Measurements from ENCODE around the gene POLR2L. TPM values are rescaled to one million over a fixed set of nuclear protein-coding genes. Genes with fewer than 3 reads are reported as not detected.

Gene POLR2L
- total and polyA plus RNA-seq, 7 donors = 34.9 to 198 (median 75.3) TPM

DNA sequence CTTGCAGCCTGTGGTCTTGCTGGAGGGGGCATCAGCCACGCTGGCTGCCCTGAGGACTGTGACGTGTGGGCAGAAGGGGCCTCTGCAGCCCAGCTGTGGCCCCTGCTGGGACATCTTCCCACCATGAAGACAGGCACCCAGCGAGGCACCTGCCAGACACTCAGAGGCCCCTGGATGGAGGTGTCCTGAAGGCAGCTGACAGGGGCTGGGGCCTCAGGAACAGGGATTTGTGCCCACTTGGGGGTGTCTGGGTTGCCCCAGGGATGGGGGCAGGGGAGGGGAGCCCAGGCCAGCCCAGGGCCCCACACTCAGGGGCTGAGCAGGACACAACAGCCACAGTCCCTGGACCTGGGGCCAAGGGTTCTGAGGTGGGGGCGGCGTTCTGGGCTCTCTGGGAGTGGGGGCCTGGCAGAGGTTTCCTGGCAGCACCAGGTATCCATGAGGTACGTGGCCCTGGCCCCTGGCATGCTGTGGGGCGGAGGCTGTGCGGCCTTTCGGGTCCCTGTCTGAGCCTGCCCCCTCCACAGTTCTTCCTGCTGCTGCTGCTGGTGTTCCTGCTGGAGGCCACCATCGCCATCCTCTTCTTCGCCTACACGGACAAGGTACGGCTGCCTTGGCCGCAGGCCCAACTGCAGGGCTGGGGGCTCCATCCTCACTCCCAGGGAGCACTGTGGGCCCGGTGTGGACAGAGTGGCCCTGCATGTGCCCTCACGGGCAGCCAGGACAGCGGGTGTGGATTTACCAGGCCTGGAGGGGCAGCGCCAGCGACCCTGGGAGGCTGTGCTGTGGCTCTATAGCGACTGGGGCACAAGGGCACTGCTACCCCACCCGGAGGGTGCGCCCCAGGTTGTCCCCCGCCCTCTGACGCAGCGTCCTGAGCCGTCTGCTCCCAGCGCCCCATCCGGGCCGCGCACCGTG lies 21.8 kb upstream of the POLR2L start:
- intact Hi-C loops (cut with DNase I) = no loop called here
- H3K4me1 ChIP-seq = peaks cover 0 to 24% (median 20%) of the 10 kb centered on the region in 4 donors
- H3K27ac ChIP-seq = no peak overlapping the region
- H3K36me3 ChIP-seq = peaks cover 0 to 48% (median 12%) of the 10 kb centered on the region in 4 donors
- 36 to 83% methylated on average over 31 of the region's 31 CpGs for WGBS, 2 donors
- DNase-seq = no peak
- H3K9me3 ChIP-seq = no peaks in the 10 kb centered on the region
- TF ChIP-seq EP300 (IDR thresholded peaks at IDR 0.05) = no peak
- TF ChIP-seq, protein P1, sequence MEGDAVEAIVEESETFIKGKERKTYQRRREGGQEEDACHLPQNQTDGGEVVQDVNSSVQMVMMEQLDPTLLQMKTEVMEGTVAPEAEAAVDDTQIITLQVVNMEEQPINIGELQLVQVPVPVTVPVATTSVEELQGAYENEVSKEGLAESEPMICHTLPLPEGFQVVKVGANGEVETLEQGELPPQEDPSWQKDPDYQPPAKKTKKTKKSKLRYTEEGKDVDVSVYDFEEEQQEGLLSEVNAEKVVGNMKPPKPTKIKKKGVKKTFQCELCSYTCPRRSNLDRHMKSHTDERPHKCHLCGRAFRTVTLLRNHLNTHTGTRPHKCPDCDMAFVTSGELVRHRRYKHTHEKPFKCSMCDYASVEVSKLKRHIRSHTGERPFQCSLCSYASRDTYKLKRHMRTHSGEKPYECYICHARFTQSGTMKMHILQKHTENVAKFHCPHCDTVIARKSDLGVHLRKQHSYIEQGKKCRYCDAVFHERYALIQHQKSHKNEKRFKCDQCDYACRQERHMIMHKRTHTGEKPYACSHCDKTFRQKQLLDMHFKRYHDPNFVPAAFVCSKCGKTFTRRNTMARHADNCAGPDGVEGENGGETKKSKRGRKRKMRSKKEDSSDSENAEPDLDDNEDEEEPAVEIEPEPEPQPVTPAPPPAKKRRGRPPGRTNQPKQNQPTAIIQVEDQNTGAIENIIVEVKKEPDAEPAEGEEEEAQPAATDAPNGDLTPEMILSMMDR (IDR thresholded peaks at IDR 0.05) = no peak
- H3K27me3 ChIP-seq = no peaks in the 10 kb centered on the region
- H3K4me3 ChIP-seq = no peak overlapping the region

DNA sequence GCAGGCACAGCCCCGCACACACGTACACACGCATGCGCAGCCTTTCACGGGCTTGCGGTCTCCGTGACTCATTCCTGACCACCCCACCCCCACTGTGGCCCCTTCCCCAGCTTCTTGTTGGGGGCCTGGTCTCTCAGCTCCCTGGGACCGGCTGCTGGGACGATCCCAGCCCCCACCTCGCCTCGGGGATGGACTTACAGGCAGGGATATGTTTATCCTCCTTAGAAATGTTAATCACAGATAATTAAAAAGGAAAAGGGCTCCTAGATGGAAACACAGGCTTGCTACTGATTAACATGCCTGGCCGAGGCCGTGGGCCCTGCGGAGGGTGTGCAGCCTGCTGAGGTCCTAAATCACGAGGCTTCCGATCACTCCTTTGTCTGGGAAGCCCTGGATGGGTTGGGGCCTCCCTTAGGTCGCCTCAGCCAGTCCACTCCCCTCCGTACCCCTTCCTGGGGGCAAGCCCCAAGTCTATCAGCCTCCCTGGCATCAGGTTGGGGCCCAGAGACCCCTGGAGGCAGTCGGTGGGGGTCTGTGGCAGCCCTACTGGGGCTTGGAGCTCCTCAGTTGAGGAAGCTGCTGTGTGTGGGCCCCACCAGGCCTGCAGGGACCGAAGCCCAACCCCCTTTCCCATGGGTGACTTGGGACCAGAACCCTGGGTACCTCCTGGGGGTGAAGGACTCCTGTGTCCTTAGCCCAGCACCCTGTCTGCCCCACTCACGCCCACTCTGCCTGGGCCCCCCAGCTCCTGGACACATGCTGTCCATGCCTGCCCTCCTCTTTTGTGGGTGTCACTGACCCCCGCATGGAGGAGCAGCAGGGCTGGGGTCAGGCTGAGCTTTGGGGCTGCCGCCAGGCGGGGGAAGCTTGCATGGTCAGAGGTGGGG lies 20.9 kb upstream of the POLR2L start:
- TF ChIP-seq EP300 (IDR thresholded peaks at IDR 0.05) = no peak
- no peak for TF ChIP-seq POLR2AphosphoS5 (IDR thresholded peaks at IDR 0.05)
- no peak for TF ChIP-seq POLR2A (IDR thresholded peaks at IDR 0.05)
- TF ChIP-seq, protein P1 (IDR thresholded peaks at IDR 0.05) = no peak
- Histone ChIP-seq H3K9me3 (no peaks in the 10 kb centered on the region), H3K27me3 (no peaks in the 10 kb centered on the region), H3K36me3 (peaks cover 0 to 43% (median 12%) of the 10 kb centered on the region in 4 donors), H3K4me3 (no peak overlapping the region), H3K27ac (no peak overlapping the region), H3K4me1 (peaks cover 0 to 28% (median 20%) of the 10 kb centered on the region in 4 donors)
- 28 to 68% methylated on average over 24 of the region's 24 CpGs for WGBS, 2 donors
- no peak for DNase-seq
- intact Hi-C loops (cut with DNase I) = no loop called here

DNA sequence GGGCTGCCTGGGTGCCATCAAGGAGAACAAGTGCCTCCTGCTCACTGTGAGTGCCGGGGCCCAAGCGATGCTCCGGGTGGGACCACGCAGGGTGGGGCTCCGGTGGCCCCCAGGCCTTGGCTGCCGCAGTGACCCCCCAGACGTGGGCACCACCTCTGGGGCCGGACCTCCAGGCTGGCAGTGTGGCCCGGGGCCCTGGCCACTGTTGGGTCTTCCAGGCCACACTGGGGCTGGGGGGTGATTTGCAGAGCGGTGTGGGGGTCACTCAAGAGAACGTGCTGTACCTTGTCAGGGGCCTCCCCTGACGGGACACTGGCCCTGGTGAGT lies 20.3 kb upstream of the POLR2L start:
- H3K9me3 ChIP-seq = no peaks in the 10 kb centered on the region
- no peaks in the 10 kb centered on the region for H3K27me3 ChIP-seq
- no peak overlapping the region for H3K4me3 ChIP-seq
- H3K36me3 ChIP-seq = peaks cover 0 to 43% (median 12%) of the 10 kb centered on the region in 4 donors
- intact Hi-C loops (cut with DNase I) = no loop called here
- H3K27ac ChIP-seq = no peak overlapping the region
- peaks cover 0 to 28% (median 20%) of the 10 kb centered on the region in 4 donors for H3K4me1 ChIP-seq
- DNase-seq = no peak
- WGBS, 2 donors = 34 to 74% methylated on average over 12 of the region's 12 CpGs
- TF ChIP-seq POLR2A (IDR thresholded peaks at IDR 0.05) (no peak), EP300 (IDR thresholded peaks at IDR 0.05) (no peak), POLR2AphosphoS5 (IDR thresholded peaks at IDR 0.05) (no peak)
- TF ChIP-seq, protein P1 (IDR thresholded peaks at IDR 0.05) = no peak

DNA sequence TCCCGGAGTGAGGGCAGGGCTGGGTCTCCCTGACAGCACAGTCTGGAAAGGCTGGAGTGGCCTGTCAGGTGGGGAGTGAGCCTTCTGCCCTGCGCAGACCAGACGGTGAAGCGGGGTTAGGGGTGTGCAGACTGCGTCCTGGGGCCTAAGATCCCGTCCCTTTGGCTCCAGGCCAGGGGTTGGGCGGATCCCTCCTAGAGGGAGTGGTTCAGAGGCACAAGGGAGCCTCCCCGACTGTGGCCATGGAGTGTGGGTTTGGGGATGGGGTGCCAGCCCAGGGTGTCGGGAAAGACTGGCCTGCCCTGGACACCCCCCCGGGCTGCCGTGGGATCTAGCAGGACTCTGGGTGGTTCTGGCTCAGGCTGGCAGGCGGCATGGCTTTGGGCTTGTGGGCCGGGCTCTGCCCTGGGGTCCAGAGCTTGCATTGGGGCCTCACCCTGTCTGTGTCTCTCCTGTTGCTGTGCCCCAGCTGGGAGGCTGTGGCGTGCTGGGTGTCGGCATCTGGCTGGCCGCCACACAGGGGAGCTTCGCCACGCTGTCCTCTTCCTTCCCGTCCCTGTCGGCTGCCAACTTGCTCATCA lies 19.8 kb upstream of the POLR2L start:
- H3K36me3 ChIP-seq = peaks cover 0 to 43% (median 12%) of the 10 kb centered on the region in 4 donors
- intact Hi-C loops (cut with DNase I) = no loop called here
- TF ChIP-seq EP300 (IDR thresholded peaks at IDR 0.05) (no peak), POLR2A (IDR thresholded peaks at IDR 0.05) (no peak)
- 19 to 60% methylated on average over 20 of the region's 20 CpGs for WGBS, 2 donors
- H3K4me3 ChIP-seq = no peak overlapping the region
- H3K27ac ChIP-seq = no peak overlapping the region
- no peaks in the 10 kb centered on the region for H3K9me3 ChIP-seq
- peaks cover 0 to 28% (median 20%) of the 10 kb centered on the region in 4 donors for H3K4me1 ChIP-seq
- no peak for DNase-seq
- H3K27me3 ChIP-seq = no peaks in the 10 kb centered on the region

DNA sequence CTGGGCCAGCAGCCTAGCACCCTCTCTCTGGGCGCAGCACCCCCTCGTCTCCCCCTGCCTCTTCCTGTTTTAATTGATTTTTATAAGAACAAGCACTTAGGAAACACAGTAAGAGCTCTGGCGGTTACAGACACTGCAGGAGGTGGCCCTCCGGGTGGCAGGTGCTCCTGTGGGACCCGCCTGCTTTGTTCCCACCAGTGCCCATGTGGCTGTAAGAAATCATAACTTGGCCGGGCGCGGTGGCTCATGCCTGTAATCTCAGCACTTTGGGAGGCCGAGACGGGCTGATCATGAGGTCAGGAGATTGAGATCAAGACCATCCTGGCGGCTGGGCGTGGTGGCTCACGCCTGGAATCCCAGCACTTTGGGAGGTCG lies 18.8 kb upstream of the POLR2L start:
- Histone ChIP-seq H3K9me3 (no peaks in the 10 kb centered on the region), H3K36me3 (peaks cover 0 to 33% (median 9%) of the 10 kb centered on the region in 4 donors), H3K4me1 (peaks cover 0 to 28% (median 20%) of the 10 kb centered on the region in 4 donors), H3K27ac (no peak overlapping the region), H3K27me3 (no peaks in the 10 kb centered on the region), H3K4me3 (no peak overlapping the region)
- intact Hi-C loops (cut with DNase I) = no loop called here
- 37 to 79% methylated on average over 14 of the region's 14 CpGs for WGBS, 2 donors
- DNase-seq = no peak
- no peak for TF ChIP-seq EP300 (IDR thresholded peaks at IDR 0.05)
- no peak for TF ChIP-seq POLR2A (IDR thresholded peaks at IDR 0.05)
- TF ChIP-seq, protein P1 (IDR thresholded peaks at IDR 0.05) = no peak
- TF ChIP-seq POLR2AphosphoS5 (IDR thresholded peaks at IDR 0.05) = no peak
